Spleen (tissue), 11 donors: Measurements from ENCODE around the gene IL33. TPM values are rescaled to one million over a fixed set of nuclear protein-coding genes. Genes with fewer than 3 reads are reported as not detected.

ENCODE experiments used
- DNase-seq: peaks from one replicate; pipeline ENCODE4 v3.0.0-alpha.2; 2020
- H3K27ac ChIP-seq, 8 donors: fragments of 200-600 bp; sonication (generic) in 7 of 8; 1 replicate in 4 of 8; 2 replicates in 4 of 8; pipeline versions ENCODE4 v1.5.0 to v1.8.0; 2016 to 2021; ENCODE audit warnings: inconsistent platforms in 4 of 8, mild to moderate bottlenecking in 4 of 8, moderate library complexity in 1 of 8
- H3K27me3 ChIP-seq, 7 donors: fragments of 200-600 bp; sonication (generic) in 6 of 7; replicated peaks in 1 of 7; 1 replicate in 4 of 7; 2 replicates in 3 of 7; pipeline versions ENCODE4 v1.5.0 to v1.8.0; 2016 to 2021; ENCODE audit warnings: inconsistent platforms in 3 of 7, mild to moderate bottlenecking in 1 of 7
- H3K36me3 ChIP-seq, 6 donors: fragments of 200-600 bp; sonication (generic) in 5 of 6; 1 replicate in 4 of 6; 2 replicates in 2 of 6; pipeline versions ENCODE4 v1.5.0 to v1.8.0; 2016 to 2021; ENCODE audit warnings: inconsistent platforms in 2 of 6
- H3K4me1 ChIP-seq, 6 donors: fragments of 200-600 bp; sonication (generic) in 5 of 6; 1 replicate in 3 of 6; 2 replicates in 3 of 6; pipeline versions ENCODE4 v1.5.0 to v1.8.0; 2016 to 2021; ENCODE audit warnings: inconsistent platforms in 3 of 6
- H3K4me3 ChIP-seq, 8 donors: fragments of 200-600 bp; sonication (generic) in 7 of 8; 1 replicate in 4 of 8; 2 replicates in 4 of 8; pipeline versions ENCODE4 v1.5.0 to v1.8.0; 2016 to 2021; ENCODE audit warnings: inconsistent platforms in 4 of 8, mild to moderate bottlenecking in 4 of 8, moderate library complexity in 2 of 8
- H3K9me3 ChIP-seq, 8 donors: fragments of 200-600 bp; sonication (generic) in 7 of 8; 1 replicate in 4 of 8; 2 replicates in 4 of 8; pipeline versions ENCODE4 v1.5.0 to v1.8.0; 2016 to 2021; ENCODE audit warnings: inconsistent platforms in 4 of 8
- POLR2A ChIP-seq, 3 donors: fragments of 450-650 bp; IDR thresholded peaks; one replicate each; pipeline ENCODE4 v1.5.1; 2017; ENCODE audit warnings: antibody characterized with exemption in 3 of 3, mild to moderate bottlenecking in 1 of 3
- POLR2AphosphoS5 ChIP-seq, 3 donors: sonication (generic); formaldehyde crosslinking; IDR thresholded peaks; one replicate each; pipeline ENCODE4 v1.5.1; 2017; ENCODE audit warnings: antibody characterized with exemption in 3 of 3
- WGBS, 5 donors: extraction: QIAGEN DNeasy Blood & Tissue Kit in 3 of 5; methylation state at CpG; one replicate each; pipeline versions ENCODE4 v1.1.5 to v1.1.7; 2013 to 2018; 5-methylcytosine and 5-hydroxymethylcytosine counted together
- intact Hi-C: fragments of 100-400 bp; cut with DNase I; formaldehyde crosslinking; loops from one replicate; pipeline ENCODE4 v1.15.0; 2023; ENCODE audit warnings: low total_unique reads
- polyA plus RNA-seq, 3 donors: library from polyadenylated mRNA; stranded (reverse); fragments of 200-250 nt; gene quantifications; one replicate each; pipeline ENCODE4 v1.2.1, GENCODE V29; 2013
- total RNA-seq, 7 donors: library from RNA; depleted of rRNA in 3 of 7; stranded (reverse); fragments of >200 nt in 3 of 7; fragmentation: NEBNext Ultra II Directional in 4 of 7; extraction: Animal tissue kit (Norgen Biotek cat#: 25700) in 4 of 7; gene quantifications; one replicate each; pipeline versions ENCODE4 v1.1.0 to v1.2.1, GENCODE V29; 2016 to 2021
- TF ChIP-seq, protein P1 (sequence below), 11 experiments: fragments of 200-600 bp in 7 of 11; fragments of 450-650 bp in 4 of 11; sonication (generic) in 4 of 11; IDR thresholded peaks in 8 of 11; conservative IDR thresholded peaks in 3 of 11; 1 replicate in 7 of 11; 2 replicates in 4 of 11; pipeline versions ENCODE4 v1.4.0 to v1.8.0; 2016 to 2021; ENCODE audit warnings: antibody characterized with exemption in 11 of 11, inconsistent platforms in 4 of 11, mild to moderate bottlenecking in 1 of 11
- donor health status: healthy with polysubstance abuse.
- donor health status: DM: no; HTN: no; CAD: no; lungs with moderate emphysema.
- donor health status: DM: no; HTN: no; CAD: no.
- donor health status: Bipolar disorder and iron deficiency.
- donor health status: healthy.
- donor health status: DM: no; HTN: no; CAD: no.
- donor health status: DM: yes; HTN: yes; CAD: no.

IL33 gene
- total and polyA plus RNA-seq, 10 donors = 2.7 to 18.9 (median 11.2) TPM

DNA sequence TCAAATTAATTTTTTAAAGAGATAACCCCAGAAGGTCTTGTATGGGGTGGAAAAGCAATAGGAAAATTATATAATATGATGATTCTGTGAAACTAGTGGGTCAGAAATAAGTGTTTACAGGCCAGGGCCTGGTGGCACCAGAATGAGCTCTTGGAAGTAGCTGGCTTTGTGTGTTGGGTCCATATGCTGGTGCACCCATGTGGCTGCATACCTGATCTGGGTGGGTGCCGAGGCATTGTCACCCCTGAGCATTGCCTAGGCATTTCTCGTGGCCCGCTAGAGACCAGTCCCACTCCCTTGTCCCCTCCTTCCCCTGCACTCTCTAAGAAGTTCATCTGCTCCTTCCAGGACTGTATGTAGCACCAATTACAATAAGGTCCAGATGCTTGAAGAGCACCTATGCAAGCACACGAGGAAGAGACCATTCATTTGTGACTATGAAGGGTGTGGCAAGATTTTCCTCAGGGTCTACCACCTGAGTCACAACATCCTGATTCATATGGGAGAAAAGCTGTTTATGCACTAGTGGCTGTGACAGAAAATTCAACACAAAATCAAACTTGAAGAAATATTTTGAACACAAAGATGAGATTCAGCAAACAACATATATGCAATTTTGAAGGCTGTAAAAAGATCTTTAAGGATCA lies 19.8 kb upstream of the IL33 start:
- Histone ChIP-seq H3K4me1 (no peaks in the 10 kb centered on the region), H3K4me3 (no peak overlapping the region), H3K36me3 (no peaks in the 10 kb centered on the region), H3K27me3 (peaks cover 0 to 3% (median 0%) of the 10 kb centered on the region in 7 donors), H3K27ac (no peak overlapping the region), H3K9me3 (no peaks in the 10 kb centered on the region)
- 73 to 92% (median 86%) methylated on average over 4 of the region's 4 CpGs for WGBS, 5 donors
- intact Hi-C loops = loop anchor here (10.0 kb wide), 1 partner anchor 109 kb away; no protein-coding TSS in a partner anchor
- no peak for DNase-seq
- TF ChIP-seq POLR2A (IDR thresholded peaks at IDR 0.05) = no peak

DNA sequence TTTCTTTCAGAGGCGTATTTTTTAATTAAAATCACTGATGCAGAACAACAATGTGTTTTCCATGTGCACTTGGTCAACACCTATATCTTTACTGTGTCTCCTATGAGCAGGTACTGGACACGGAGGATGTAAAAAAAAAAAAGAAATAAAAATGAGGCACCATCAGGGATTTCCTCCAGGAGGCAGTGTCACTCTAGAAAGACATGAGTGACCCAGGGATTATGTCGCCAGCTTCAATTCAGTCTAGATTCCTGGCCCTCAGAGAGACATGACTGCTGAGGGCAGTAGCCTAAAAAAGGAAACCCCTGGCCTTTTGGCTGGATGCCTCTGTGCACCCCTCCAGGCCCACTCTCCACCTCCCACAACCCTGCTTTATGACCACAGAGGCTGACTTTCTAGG lies 18.3 kb upstream of the IL33 start:
- intact Hi-C loops = loop anchor here (10.0 kb wide), 1 partner anchor 107 kb away; no protein-coding TSS in a partner anchor
- Histone ChIP-seq H3K9me3 (no peaks in the 10 kb centered on the region), H3K27me3 (peaks cover 0 to 3% (median 0%) of the 10 kb centered on the region in 7 donors), H3K36me3 (no peaks in the 10 kb centered on the region), H3K27ac (peak overlapping the region in 1 of 8 donors; percentile 44), H3K4me3 (no peak overlapping the region), H3K4me1 (no peaks in the 10 kb centered on the region)
- TF ChIP-seq POLR2A (IDR thresholded peaks at IDR 0.05) = no peak
- no peak for TF ChIP-seq POLR2AphosphoS5 (IDR thresholded peaks at IDR 0.05)
- TF ChIP-seq, protein P1, sequence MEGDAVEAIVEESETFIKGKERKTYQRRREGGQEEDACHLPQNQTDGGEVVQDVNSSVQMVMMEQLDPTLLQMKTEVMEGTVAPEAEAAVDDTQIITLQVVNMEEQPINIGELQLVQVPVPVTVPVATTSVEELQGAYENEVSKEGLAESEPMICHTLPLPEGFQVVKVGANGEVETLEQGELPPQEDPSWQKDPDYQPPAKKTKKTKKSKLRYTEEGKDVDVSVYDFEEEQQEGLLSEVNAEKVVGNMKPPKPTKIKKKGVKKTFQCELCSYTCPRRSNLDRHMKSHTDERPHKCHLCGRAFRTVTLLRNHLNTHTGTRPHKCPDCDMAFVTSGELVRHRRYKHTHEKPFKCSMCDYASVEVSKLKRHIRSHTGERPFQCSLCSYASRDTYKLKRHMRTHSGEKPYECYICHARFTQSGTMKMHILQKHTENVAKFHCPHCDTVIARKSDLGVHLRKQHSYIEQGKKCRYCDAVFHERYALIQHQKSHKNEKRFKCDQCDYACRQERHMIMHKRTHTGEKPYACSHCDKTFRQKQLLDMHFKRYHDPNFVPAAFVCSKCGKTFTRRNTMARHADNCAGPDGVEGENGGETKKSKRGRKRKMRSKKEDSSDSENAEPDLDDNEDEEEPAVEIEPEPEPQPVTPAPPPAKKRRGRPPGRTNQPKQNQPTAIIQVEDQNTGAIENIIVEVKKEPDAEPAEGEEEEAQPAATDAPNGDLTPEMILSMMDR (IDR thresholded peaks at IDR 0.05 in 8 of 11, conservative IDR thresholded peaks at IDR 0.05 in 3 of 11) = peak in 6 of 11 experiments; percentile 19 to 62 (median 24)
- 54 to 72% (median 65%) methylated on average over 3 of the region's 3 CpGs for WGBS, 5 donors
- no peak for DNase-seq

DNA sequence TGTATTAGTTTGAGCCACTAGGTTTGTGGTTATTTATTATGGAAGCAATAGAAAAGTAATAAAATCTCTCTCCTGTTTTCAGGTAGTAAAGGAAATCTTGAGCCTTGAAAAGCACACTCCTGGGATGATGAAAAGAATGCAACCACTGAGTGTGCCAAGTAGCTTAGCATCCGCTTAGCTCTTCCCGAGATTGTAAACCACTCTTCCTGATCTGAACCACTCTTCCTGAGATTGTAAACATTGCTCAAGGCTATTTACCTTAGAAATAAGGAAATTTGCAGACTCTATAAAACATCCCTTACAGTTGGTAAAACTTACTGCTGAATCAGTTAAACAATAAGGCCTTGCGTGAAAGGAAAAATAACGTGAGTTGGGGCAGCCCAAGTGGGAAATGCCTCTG lies 17.4 kb upstream of the IL33 start:
- peak overlapping the region in 5 of 8 donors; percentile 8 to 44 (median 23) for H3K27ac ChIP-seq
- WGBS, 5 donors = 52 to 62% (median 55%) methylated on average over 4 of the region's 4 CpGs
- no peaks in the 10 kb centered on the region for H3K36me3 ChIP-seq
- no peaks in the 10 kb centered on the region for H3K9me3 ChIP-seq
- H3K4me1 ChIP-seq = no peaks in the 10 kb centered on the region
- intact Hi-C loops = loop anchor here (10.0 kb wide), 1 partner anchor 107 kb away; no protein-coding TSS in a partner anchor
- TF ChIP-seq POLR2A (IDR thresholded peaks at IDR 0.05) (no peak), POLR2AphosphoS5 (IDR thresholded peaks at IDR 0.05) (no peak)
- TF ChIP-seq, protein P1 (IDR thresholded peaks at IDR 0.05 in 8 of 11, conservative IDR thresholded peaks at IDR 0.05 in 3 of 11) = no peak
- H3K27me3 ChIP-seq = peaks cover 0 to 3% (median 0%) of the 10 kb centered on the region in 7 donors
- DNase-seq = no peak
- no peak overlapping the region for H3K4me3 ChIP-seq

DNA sequence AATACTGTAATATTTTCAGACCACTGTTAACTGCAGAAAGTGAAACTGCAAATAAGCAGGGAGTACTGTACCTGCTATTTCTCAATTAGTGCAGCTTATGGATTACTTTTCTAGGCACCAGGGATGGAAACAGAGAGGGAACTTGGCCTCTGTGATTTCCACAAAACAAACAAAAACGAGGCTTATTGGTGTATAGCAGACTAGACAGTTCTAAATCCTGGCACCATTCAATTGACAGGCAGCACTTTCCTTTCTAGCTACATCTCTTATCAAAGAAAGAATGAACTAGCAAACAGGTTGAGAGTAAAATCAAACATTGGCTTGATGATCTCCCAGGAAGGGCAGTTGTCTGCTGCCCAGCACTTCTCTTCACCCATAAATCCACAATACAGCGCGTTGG lies 16.0 kb upstream of the IL33 start:
- no peak for TF ChIP-seq POLR2AphosphoS5 (IDR thresholded peaks at IDR 0.05)
- intact Hi-C loops = loop anchor here (10.0 kb wide), 1 partner anchor 105 kb away; no protein-coding TSS in a partner anchor
- no peak overlapping the region for H3K4me3 ChIP-seq
- H3K9me3 ChIP-seq = no peaks in the 10 kb centered on the region
- H3K36me3 ChIP-seq = no peaks in the 10 kb centered on the region
- no peak overlapping the region for H3K27ac ChIP-seq
- H3K27me3 ChIP-seq = peaks cover 0 to 5% (median 0%) of the 10 kb centered on the region in 7 donors
- DNase-seq = no peak
- 73 to 85% (median 77%) methylated on average over 3 of the region's 3 CpGs for WGBS, 5 donors
- H3K4me1 ChIP-seq = no peaks in the 10 kb centered on the region

DNA sequence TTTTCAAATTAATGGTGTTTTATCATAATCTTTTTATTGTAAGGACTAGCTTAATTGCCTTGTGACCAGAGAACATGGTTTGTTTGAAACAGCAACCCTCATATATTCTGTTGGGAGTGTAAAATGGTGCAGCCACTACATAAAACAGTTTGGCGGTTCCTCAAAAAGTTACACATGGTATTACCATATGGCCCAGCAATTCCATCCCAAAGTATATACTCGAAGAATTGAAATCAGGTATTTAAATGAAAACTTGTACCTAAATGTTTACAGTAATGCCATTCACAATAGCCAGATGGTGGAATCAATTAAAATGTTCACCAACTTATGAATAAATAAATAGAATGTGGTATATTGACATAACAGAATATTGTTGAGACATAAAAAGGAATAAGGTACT lies 14.8 kb upstream of the IL33 start:
- H3K9me3 ChIP-seq = no peaks in the 10 kb centered on the region
- intact Hi-C loops = no loop called here
- no peak for DNase-seq
- 87 to 97% (median 90%) methylated on average over 2 of the region's 2 CpGs for WGBS, 5 donors
- no peaks in the 10 kb centered on the region for H3K4me1 ChIP-seq
- no peak overlapping the region for H3K4me3 ChIP-seq
- no peaks in the 10 kb centered on the region for H3K36me3 ChIP-seq
- no peak for TF ChIP-seq POLR2AphosphoS5 (IDR thresholded peaks at IDR 0.05)
- TF ChIP-seq, protein P1 (IDR thresholded peaks at IDR 0.05 in 8 of 11, conservative IDR thresholded peaks at IDR 0.05 in 3 of 11) = no peak
- TF ChIP-seq POLR2A (IDR thresholded peaks at IDR 0.05) = no peak
- H3K27ac ChIP-seq = no peak overlapping the region
- peaks cover 0 to 5% (median 0%) of the 10 kb centered on the region in 7 donors for H3K27me3 ChIP-seq
